ENCODE measurements around the gene KIAA1217.

The KIAA1217 gene

GRCh38 chr10:24205821-24206220 lies 3.1 kb upstream of the KIAA1217 start:
- no peak overlapping the region for H3K27ac ChIP-seq
- intact Hi-C loops (cut with DNase I; ENCODE audit: low total_unique reads): no loop called here
- no peak for TF ChIP-seq CTCF (IDR thresholded peaks at IDR 0.05)

GRCh38 chr10:24206334-24206733 lies 2.6 kb upstream of the KIAA1217 start:
- TF ChIP-seq CTCF (IDR thresholded peaks at IDR 0.05): no peak
- intact Hi-C loops (cut with DNase I; ENCODE audit: low total_unique reads): no loop called here
- H3K4me1 ChIP-seq: peaks cover 0 to 31% (median 18%) of the 10 kb centered on the region in 4 donors
- H3K27me3 ChIP-seq: no peaks in the 10 kb centered on the region
- no peak for DNase-seq
- no peak overlapping the region for H3K27ac ChIP-seq
- no peak overlapping the region for H3K4me3 ChIP-seq
- H3K36me3 ChIP-seq: no peaks in the 10 kb centered on the region
- no peaks in the 10 kb centered on the region for H3K9me3 ChIP-seq

More at GRCh38 chr10:24205821-24206220, 3.1 kb upstream of the KIAA1217 start:
- Histone ChIP-seq H3K27me3 (no peaks in the 10 kb centered on the region), H3K4me3 (no peak overlapping the region), H3K36me3 (no peaks in the 10 kb centered on the region), H3K9me3 (no peaks in the 10 kb centered on the region), H3K4me1 (peaks cover 0 to 31% (median 18%) of the 10 kb centered on the region in 4 donors)
- no peak for DNase-seq

GRCh38 chr10:24206926-24207325 lies 2.0 kb upstream of the KIAA1217 start:
- TF ChIP-seq CTCF (IDR thresholded peaks at IDR 0.05): no peak
- Histone ChIP-seq H3K27ac (no peak overlapping the region), H3K4me3 (no peak overlapping the region), H3K36me3 (no peaks in the 10 kb centered on the region), H3K27me3 (no peaks in the 10 kb centered on the region), H3K9me3 (no peaks in the 10 kb centered on the region), H3K4me1 (peaks cover 0 to 30% (median 17%) of the 10 kb centered on the region in 4 donors)
- DNase-seq: no peak
- intact Hi-C loops (cut with DNase I; ENCODE audit: low total_unique reads): no loop called here

- H3K4me1 ChIP-seq: peaks cover 0 to 30% (median 14%) of the 10 kb centered on the region in 4 donors
- no peak overlapping the region for H3K4me3 ChIP-seq
- no peak for DNase-seq
- H3K36me3 ChIP-seq: no peaks in the 10 kb centered on the region
- intact Hi-C loops (cut with DNase I; ENCODE audit: low total_unique reads): no loop called here
- no peak for TF ChIP-seq CTCF (IDR thresholded peaks at IDR 0.05)
- H3K9me3 ChIP-seq: no peaks in the 10 kb centered on the region
- no peaks in the 10 kb centered on the region for H3K27me3 ChIP-seq
- H3K27ac ChIP-seq: no peak overlapping the region
These were observed 1.6 kb upstream of the KIAA1217 start for GRCh38 chr10:24207341-24207740.

- intact Hi-C loops (cut with DNase I; ENCODE audit: low total_unique reads): no loop called here
- peak overlapping the region; percentile 51 to 59 for H3K4me3 ChIP-seq
- TF ChIP-seq CTCF (IDR thresholded peaks at IDR 0.05): no peak
These were observed 942 bp upstream of the KIAA1217 start for GRCh38 chr10:24207781-24208611.

More at GRCh38 chr10:24207781-24208611, 942 bp upstream of the KIAA1217 start:
- DNase-seq: no peak
- peaks cover 0 to 30% (median 14%) of the 10 kb centered on the region in 4 donors for H3K4me1 ChIP-seq
- H3K36me3 ChIP-seq: no peaks in the 10 kb centered on the region
- no peaks in the 10 kb centered on the region for H3K9me3 ChIP-seq
- no peaks in the 10 kb centered on the region for H3K27me3 ChIP-seq
- peak overlapping the region; percentile 38 to 56 for H3K27ac ChIP-seq

All from tibial artery (tissue), 4 donors.